ENCODE data around the gene HP1BP3. TPM values are rescaled to one million over a fixed set of nuclear protein-coding genes. Genes with fewer than 3 reads are reported as not detected.

Gene HP1BP3
- total and polyA plus RNA-seq, 4 donors: 34.8 to 115 (median 72.7) TPM

- Histone ChIP-seq H3K27me3 (ENCODE audit: control insufficient read depth in 4 of 4, insufficient read depth in 4 of 4, low read length in 3 of 4) (no peaks in the 10 kb centered on the region), H3K4me1 (ENCODE audit: control insufficient read depth in 4 of 4, insufficient read depth in 4 of 4, low read length in 3 of 4) (no peaks in the 10 kb centered on the region), H3K9me3 (ENCODE audit: control insufficient read depth in 4 of 4, low read length in 3 of 4) (no peaks in the 10 kb centered on the region), H3K9ac (ENCODE audit: low read depth in 1 of 2, low read length in 2 of 2) (no peak overlapping the region), H3K36me3 (ENCODE audit: control insufficient read depth in 4 of 4, insufficient read depth in 3 of 4, low read depth in 1 of 4, low read length in 3 of 4) (no peaks in the 10 kb centered on the region), H3K4me3 (ENCODE audit: low read depth in 1 of 3, low read length in 3 of 3) (no peak overlapping the region), H3K27ac (ENCODE audit: low read depth in 1 of 2, low read length in 2 of 2) (no peak overlapping the region)
- DNase-seq (ENCODE audit: low spot score): no peak
- WGBS: 63% methylated on average over 5 of the region's 5 CpGs
- TF ChIP-seq REST (IDR thresholded peaks at IDR 0.05) (no peak), EGR1 (IDR thresholded peaks at IDR 0.05; ENCODE audit: low read depth in 2 of 2) (no peak), CTCF (IDR thresholded peaks at IDR 0.05; ENCODE audit: low read depth, low read length, missing input control) (no peak), ZBTB33 (IDR thresholded peaks at IDR 0.05) (no peak), TAF1 (conservative IDR thresholded peaks at IDR 0.05) (no peak), SP1 (IDR thresholded peaks at IDR 0.05) (no peak), RAD21 (IDR thresholded peaks at IDR 0.05) (no peak)
Observed at GRCh38 chr1:20706841-20707240, 80.3 kb downstream of the HP1BP3 start.

- 84% methylated on average over 15 of the region's 15 CpGs for WGBS
- no peaks in the 10 kb centered on the region for H3K27me3 ChIP-seq (ENCODE audit: control insufficient read depth in 4 of 4, insufficient read depth in 4 of 4, low read length in 3 of 4)
- no peak overlapping the region for H3K9ac ChIP-seq (ENCODE audit: low read depth in 1 of 2, low read length in 2 of 2)
- no peak overlapping the region for H3K4me3 ChIP-seq (ENCODE audit: low read depth in 1 of 3, low read length in 3 of 3)
- no peak for DNase-seq (ENCODE audit: low spot score)
- TF ChIP-seq REST (IDR thresholded peaks at IDR 0.05) (no peak), FOXA2 (IDR thresholded peaks at IDR 0.05) (no peak), HNF4A (conservative IDR thresholded peaks at IDR 0.05) (no peak), HNF4G (IDR thresholded peaks at IDR 0.05) (no peak), CTCF (IDR thresholded peaks at IDR 0.05; ENCODE audit: low read depth, low read length, missing input control) (no peak), SP1 (IDR thresholded peaks at IDR 0.05) (no peak), TAF1 (conservative IDR thresholded peaks at IDR 0.05) (no peak), MAX (IDR thresholded peaks at IDR 0.05) (no peak), ZBTB33 (IDR thresholded peaks at IDR 0.05) (no peak), EGR1 (IDR thresholded peaks at IDR 0.05; ENCODE audit: low read depth in 2 of 2) (no peak)
- H3K27ac ChIP-seq (ENCODE audit: low read depth in 1 of 2, low read length in 2 of 2): no peak overlapping the region
- H3K36me3 ChIP-seq (ENCODE audit: control insufficient read depth in 4 of 4, insufficient read depth in 3 of 4, low read depth in 1 of 4, low read length in 3 of 4): no peaks in the 10 kb centered on the region
- no peaks in the 10 kb centered on the region for H3K4me1 ChIP-seq (ENCODE audit: control insufficient read depth in 4 of 4, insufficient read depth in 4 of 4, low read length in 3 of 4)
- H3K9me3 ChIP-seq (ENCODE audit: control insufficient read depth in 4 of 4, low read length in 3 of 4): no peaks in the 10 kb centered on the region
Observed at GRCh38 chr1:20705203-20705755, 81.8 kb downstream of the HP1BP3 start.
